Activated CD8-positive, alpha-beta memory T cell treated with anti-CD3 and anti-CD28 coated beads, Interleukin-2, amount 50 U/mL, for 1 hour (primary cell): ENCODE data around the gene TRIP12.
A peak's percentile ranks its signal among the peaks of the same experiment; 100 is the strongest.
"Not testable (repeated sequence)": the region's sequence is repeated elsewhere in the genome, so short reads cannot be mapped to it uniquely, and the experiment has no call there.

Experiments used
- DNase-seq: peaks from one replicate; pipeline ENCODE4 v3.0.0-alpha.2; 2020; ENCODE audit errors: extremely low read depth

The TRIP12 gene

DNA sequence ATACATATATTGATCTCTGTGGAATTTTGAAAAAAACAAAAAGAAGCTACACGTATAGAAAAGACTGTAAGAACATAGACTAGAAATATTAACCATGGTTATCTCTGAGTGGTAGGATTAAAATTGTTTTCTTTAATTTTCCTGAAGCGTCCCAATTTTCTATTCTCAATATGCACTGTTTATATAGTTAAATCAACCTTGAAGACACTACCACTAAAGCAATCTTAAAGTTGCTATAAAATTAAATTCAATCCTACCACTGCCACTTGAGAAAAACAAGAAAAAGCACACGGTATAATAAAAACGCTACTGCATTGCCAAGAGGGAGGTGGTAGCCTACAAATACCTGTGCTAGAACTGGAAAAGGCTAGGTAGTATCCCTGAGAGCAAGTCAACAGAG is 47.2 kb downstream of the TRIP12 start:
- DNase-seq = no peak

DNA sequence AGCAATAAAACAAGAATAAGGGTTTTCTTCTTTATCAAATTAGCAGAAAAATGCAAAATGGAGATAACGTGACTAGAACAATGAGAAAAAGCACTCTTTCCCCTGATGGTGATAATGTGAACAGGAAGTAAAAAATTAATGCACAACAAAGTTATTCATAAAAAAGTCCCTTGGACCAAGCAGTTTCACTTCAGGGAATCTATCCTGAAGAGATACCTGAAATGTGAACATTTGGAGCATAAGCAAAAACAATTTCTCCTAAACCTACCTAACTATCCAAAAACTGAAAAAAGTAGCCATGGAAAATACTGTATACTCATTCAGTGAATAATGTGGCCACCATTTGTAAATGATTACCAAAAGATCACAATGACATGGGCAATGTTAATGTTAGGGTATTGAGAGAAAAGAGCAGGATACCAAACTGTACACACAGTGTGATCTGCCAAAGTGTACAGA is 48.7 kb downstream of the TRIP12 start:
- no peak for DNase-seq

DNA sequence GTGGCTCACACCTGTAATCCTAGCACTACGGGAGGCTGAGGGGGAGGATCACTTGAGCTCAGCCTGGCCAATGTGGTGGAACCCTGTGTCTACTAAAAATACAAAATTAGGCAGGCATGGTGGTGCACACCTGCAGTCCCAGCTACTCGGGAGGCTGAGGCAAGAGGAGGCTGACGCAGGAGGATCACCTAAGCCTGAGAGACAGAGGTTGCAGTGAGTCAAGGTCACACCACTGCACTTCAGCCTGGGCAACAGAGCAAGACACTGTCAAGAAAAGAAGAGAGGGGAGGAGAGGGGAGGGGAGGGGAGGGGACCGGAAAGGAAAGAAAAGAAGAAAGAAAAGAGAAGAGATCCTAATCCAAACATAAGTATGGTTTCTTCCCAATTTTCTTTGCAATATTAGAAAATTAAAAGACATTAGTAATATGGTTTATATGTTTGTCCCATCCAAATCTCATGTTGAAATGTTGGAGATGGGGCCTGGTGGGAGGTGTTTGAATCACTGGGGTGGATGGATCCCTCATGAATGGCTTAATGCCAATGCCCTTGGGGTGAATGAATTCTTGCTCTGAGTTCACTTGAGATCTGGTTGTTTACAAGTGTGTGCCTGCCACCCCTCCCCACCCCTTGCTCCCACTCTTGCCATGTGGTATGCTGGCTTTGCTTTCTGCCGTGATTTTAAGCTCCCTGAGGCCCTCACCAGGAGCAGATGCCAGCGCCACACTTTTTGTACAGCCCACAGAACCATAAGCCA is 50.7 kb downstream of the TRIP12 start:
- DNase-seq = no peak

DNA sequence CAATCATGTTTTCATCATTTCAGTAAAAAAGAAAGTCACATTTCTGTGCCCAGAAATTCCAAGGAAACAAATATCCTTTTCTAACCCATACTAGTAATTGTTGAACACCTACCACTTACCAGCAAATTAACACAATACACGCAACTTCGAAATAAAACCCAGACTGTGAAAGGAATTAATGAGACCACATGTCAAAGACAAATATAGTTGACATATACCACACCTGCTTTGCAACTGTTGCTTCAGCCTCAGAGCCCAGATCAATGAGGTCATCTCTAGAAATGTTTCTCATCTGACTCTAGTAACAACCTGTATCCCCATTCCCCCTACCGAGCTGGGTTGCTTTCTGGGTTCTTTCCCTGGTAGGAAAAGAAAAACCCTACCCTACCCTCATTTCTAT is 52.6 kb downstream of the TRIP12 start:
- DNase-seq = no peak

DNA sequence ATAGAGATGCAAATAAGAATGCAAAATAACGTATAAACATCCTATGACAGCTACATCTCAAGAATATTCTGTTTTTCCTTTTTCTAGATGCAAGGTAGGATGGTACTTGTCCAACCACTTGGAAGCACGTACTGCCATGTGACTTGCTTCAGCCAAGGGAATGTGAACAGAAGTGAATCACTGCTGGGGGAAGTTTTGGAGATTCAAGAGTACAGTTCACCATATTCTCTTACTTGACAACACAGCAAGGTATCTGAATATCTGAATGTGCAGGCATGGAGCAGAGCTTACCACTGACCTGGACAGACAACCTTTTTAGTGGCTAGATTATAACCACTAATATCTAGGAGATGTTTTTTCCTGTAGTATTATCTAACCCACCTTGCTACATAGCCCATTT is 53.0 kb downstream of the TRIP12 start:
- DNase-seq = no peak

DNA sequence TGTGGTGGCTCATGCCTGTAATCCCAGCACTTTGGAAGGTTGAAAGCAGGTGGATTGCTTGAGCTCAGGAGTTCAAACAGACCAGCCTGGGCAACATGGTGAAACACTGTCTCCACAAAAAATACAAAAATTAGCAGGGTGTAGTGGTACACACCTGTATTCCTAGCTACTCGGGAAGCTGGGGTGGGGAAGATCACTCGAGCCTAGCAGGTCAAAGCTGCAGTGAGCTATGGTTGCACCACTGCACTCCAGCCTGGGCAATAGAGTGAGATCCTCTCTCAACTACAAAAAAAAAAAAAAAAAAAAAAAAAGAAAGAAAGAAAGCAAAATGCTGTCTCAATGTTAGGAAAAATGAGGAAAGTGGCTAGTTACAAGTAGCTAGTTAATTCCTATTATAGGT is 56.8 kb downstream of the TRIP12 start:
- DNase-seq = no peak

DNA sequence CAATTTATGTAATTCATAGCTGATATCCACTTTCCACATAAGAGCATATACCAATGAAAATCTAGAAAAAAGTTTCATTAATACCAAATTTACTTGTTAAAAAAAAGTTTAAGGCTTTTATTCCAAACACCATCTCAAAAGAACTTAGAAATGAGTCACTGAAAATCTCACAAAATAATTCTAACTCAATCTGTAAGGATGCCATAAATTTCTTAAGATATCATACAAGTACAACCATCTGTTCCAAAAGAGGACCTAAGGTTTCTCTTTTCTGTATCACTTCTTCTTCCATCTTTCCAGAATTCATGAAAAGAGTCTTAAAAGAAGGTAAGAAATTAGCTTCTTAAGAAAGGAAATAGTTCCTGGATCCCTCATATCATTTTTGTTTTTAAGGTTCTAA is 60.4 kb downstream of the TRIP12 start:
- DNase-seq = no peak

DNA sequence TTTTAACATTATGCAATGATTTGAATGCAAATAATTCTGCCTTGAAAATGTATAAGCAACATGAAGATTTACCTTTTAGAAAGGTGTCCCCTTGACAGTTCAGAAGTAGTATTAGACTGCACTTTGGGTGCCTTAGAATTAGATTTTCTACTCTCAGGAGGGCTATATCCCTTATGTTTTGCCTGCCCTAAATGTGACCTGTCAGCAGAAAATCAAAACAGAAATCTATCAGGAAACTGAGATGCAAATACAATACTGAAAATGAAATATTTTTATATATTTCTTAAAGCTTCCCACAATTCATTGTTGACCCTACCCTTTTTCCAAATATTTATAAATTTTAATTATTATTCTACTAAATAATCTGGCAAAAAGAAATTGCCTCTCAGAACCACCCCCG is 61.5 kb downstream of the TRIP12 start:
- DNase-seq = no peak

DNA sequence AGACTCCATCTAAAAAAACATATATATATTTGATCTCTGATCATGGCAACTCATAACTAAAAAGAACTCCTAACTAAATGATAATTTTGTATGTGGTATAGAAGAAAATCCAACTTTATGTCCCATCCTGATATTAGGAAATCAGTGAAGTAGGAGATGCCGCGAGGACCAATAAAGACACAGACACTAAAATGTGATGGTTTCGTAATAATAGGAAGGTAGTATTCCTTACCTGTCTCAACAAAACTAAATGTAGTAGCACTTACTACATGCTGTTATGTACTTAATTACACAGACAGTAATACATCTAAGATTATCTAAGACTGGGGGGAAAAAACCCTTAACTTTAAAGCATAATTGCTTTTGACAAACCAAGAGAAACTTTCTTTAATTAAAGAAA is 63.5 kb downstream of the TRIP12 start:
- no peak for DNase-seq

DNA sequence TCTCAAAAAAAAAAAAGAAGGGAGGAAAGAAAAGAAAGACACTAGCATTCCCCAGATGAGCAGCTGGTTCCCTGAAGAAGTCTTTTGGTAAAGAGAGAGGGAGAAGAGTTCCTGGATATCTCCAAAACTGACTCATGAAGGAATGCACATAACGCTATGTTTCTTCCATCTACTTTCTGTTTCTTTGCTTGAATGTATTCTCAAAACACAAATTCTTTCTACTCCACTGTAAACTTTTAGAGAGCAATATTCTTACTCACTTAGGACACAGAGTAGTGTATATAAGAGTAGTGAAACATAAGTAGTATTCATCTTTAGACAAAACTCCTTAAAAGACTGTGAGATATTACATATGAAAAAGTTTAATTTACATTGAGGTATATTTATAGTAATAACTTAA is 64.2 kb downstream of the TRIP12 start:
- DNase-seq = no peak

DNA sequence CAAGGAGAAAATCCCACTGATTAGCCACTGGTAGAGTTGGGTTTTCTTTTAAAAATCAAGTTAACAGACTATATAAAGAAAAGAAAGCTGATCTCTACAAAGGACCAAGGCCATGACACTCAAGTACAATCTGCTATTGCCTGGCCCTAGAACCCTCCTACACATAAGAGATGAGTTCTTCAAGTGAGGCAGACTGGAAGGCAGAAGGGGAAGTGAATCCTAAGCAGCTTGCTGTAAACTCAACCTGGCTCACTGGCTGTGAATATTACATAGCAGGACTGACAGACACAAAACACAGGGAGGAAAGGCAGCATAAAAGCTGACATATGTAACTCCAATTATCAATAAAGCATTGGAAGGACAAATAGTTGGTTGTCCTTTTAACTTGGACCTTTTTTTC is 65.4 kb downstream of the TRIP12 start:
- DNase-seq = no peak

DNA sequence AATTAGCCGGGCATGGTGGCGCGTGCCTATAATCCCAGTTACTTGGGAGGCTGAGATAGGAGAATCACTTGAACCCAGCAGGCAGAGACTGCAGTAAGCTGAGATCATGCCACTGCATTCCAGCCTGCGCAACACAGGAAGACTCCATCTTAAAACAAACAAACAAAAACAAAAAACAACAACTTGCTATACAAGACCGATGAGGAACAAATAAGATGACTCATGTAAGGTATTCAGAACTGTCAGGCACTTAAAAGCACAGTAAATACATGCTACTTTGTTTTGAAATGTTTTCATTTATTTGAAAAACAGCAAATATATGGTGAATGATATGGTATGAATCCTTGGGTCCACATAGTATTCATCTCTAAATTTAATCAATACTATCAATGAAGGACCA is 66.7 kb downstream of the TRIP12 start:
- DNase-seq = no peak

DNA sequence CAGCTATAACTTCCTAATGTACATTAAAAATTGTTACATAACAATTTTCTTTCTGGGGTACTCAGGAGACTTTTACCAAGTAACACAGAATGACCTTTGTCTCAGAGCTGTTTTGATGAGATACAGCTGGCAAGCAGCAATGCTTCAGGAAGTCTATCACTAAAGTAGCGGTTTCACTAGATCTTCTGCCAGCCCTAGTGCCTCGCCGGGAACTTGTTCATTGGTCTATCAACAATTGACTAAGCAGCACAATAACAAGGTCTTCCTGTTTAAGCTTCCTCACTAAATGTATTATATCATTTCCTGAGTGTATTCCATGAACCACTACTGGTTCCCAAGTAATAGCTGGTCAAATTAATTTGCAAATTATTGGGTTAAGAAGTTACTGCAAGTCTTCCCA is 69.2 kb downstream of the TRIP12 start:
- peak; percentile 17 for DNase-seq

DNA sequence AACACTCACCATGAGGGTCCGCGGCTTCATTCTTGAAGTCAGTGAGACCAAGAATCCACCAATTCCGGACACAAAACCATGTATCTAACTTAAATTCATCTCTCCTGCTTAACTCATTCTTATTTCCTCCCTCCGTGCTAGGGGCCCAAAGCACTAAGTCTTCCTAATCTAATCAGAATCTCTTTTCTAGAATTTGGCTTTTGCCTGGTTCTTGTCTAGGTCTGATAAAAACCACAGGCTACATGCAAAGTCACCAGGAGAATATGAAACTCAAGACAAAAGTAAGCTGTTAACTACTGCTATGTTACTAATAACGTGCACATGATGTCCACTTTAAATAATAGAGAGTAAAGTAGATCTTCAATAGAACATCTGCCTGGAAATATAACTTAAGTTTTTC is 69.9 kb downstream of the TRIP12 start:
- DNase-seq = no peak

DNA sequence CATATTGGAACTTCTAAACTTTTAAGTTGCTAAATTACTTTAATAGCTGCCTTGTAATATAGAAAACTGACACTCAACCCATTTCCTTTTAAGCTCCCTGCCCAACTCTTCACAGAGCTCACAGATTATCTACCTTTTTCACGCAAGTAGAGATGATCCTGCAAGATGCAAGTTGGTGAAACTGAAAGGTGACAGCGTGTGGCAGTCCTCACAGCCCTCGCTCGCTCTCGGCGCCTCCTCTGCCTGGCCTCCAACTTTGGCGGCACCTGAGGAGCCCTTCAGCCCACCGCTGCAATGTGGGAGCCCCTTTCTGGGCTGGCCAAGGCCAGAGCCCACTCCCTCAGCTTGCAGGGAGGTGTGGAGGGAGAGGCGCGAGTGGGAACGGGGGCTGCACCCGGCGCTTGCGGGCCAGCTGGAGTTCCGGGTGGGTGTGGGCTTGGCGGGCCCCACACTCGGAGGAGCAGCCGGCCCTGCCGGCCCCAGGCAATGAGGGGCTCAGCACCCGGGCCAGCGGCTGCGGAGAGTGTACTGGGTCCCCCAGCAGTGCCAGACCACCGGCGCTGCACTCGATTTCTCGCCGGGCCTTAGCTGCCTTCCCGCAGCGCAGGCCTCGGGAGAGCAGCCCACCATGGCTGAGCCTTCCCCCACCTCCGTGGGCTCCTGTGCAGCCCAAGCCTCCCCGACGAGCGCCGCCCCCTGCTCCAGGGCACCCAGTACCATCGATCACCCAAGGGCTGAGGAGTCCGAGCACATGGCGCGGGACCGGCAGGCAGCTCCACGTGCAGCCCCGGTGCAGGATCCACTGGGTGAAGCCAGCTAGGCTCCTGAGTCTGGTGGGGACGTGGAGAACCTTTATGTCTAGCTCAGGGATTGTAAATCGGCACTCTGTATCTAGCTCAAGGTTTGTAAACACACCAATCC is 71.2 kb downstream of the TRIP12 start:
- not testable (repeated sequence) for DNase-seq

DNA sequence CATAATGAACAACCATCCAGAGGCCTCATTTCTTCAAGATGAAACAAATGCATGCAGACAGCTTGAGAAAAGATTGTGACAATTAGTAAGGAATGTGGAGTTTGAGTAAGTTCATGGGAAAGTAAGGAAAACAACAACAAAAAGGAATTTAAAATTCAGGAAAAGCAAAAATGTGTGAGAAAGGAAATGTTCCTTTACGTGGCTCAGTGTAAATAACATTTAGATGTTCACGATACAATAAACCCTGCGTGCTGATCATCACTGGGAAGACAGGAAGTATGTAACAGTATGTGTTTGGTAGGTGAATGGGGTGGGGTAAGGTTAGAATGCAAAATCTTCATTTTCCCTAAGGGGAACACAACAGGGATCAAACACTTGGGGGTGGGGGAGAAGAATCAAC is 72.7 kb downstream of the TRIP12 start:
- no peak for DNase-seq

DNA sequence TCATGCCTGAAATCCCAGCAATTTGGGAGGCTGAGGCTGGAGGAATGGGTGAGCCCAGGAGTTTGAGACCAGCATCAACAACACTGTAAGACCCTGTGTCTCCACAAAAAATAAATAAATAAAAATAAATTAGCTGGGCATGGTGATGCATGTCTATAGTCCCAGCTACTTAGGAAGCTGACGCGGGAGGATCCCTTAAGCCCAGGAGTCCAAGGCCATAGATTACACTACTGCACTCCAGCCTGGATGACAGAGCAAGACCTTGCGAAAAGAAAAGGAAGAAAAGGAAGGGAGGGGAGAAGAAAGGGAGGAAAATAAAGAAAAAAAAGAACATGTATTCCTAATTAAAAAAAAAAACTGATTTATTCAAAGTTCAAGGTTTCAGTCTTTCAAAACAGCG is 78.2 kb downstream of the TRIP12 start:
- DNase-seq = no peak

DNA sequence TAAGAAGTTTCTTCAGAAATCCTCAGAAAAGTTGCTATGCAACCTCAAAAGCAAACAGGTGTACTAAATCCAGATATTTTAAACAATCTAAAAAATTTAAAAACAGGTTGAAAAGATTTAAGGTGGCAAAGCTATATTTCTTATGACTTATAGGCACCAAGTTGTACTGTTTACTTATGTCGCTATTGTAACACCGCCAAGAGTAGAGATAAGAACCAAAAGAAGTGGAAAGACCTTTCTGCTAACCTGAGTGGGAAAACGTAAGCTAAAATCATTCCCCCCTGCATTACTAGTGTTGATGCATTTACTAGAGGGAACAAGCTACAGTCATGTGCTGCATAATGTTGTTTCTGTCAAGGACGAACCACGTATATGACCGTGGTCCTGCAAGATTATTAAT is 83.1 kb downstream of the TRIP12 start:
- DNase-seq = no peak

DNA sequence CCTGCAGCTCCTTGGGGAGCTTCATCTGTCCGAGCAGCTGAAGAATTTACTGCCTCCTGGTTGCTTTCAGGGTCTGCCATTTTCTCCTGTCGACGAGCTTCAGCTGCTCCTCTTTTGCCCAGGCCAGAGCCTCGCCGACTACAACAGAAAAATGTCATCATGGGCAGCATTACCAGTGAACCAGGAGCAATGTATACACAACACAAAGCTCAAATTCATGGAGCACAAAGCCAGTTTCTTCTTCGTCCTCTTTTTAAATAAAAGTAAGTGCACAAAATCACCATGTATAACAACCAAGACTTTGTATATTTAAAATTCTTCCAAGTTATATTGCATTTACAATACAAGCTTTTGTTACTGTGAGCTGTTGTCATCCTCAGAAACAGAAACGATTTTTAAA is 85.0 kb downstream of the TRIP12 start:
- no peak for DNase-seq

DNA sequence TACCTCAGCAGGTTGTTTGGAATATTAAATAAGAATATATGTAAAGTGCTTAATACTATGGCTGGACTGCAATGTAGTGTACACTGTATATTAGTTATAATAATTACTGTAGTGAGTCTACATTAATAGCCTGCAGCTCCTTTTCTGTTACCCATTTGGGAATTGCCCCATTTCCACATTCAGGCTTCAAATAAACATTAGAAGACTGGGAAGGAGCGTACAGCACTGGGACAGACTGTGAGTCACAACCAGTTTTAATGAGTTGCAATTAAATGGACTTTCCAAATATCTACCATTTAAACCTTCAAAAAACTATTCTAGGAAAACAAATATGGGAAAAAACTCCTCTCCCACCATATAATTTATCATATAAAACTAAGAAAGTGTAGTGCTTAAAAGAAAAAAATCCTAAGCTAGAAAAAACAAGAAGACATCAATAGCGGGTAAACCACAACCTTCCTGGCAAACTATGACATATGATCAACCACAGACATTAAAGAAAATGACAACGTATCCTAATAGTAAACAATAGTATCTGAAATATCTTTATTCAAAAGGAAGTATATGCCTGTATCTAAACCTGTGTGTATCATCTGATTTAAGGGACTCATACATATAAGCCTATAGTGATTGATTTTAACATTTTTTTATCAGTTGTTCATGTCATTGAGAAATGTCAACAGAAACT is 86.1 kb downstream of the TRIP12 start:
- no peak for DNase-seq

DNA sequence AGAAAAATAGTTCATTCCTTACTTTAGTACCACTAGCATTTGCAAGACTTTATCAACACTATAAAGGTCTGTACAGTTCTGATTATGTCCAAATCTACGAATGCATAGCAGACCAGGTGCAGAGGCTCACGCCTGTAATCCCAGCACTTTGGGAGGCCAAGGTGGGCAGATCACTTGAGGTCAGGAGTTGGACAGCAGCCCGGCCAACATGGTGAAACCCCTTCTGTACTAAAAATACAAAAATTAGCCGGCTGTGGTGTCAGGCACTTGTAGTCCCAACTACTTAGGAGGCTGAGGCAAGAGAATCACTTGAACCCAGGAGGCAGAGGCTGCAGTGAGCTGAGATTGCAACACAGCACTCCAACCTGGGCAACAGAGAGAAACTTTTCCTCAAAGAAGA is 87.4 kb downstream of the TRIP12 start:
- not testable (repeated sequence) for DNase-seq

DNA sequence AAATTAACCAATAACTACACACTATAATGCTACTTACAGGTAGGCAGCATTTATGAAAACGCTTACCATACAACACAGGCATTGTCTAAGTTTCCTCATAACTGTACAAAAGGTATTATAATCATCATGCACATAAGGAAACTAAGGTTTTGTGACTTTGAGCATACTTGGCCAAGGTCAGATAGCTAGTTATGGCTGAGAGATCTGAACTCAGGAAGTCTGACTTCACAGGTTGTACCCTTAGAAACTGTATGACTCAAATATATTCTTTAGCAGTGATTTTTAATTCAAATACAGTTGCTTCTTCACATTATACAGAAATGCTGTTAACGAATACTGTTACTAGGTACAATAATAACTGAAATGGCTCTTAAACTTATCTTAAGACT is 89.3 kb downstream of the TRIP12 start:
- no peak for DNase-seq
